Smooth muscle cell (in vitro differentiated cells): ENCODE data around the gene SLCO3A1. TPM values are rescaled to one million over a fixed set of nuclear protein-coding genes. Genes with fewer than 3 reads are reported as not detected.
"Not testable (repeated sequence)": the region's sequence is repeated elsewhere in the genome, so short reads cannot be mapped to it uniquely, and the experiment has no call there.

ENCODE experiments used
- DNase-seq: peaks from one replicate; lab custom pipeline; 2025; ENCODE audit not compliant: unreplicated experiment; lab: John Stamatoyannopoulos, UW
- H2AFZ ChIP-seq: fragments of 200-600 bp; sonication (generic); 2 replicates; pipeline ENCODE4 v1.6.0; 2016; ENCODE audit warnings: antibody characterized with exemption, low read depth, mild to moderate bottlenecking
- H3F3A ChIP-seq: fragments of 200-600 bp; sonication (generic); 2 replicates; pipeline ENCODE4 v1.6.0; 2017; ENCODE audit warnings: antibody characterized with exemption, low read depth
- H3K27ac ChIP-seq: fragments of 200-600 bp; sonication (generic); 2 replicates; pipeline ENCODE4 v1.5.1; 2016; ENCODE audit warnings: low read depth, mild to moderate bottlenecking
- H3K27me3 ChIP-seq: fragments of 200-600 bp; sonication (generic); 2 replicates; pipeline ENCODE4 v1.6.1; 2016; ENCODE audit warnings: low read depth, mild to moderate bottlenecking
- H3K36me3 ChIP-seq: fragments of 200-600 bp; sonication (generic); 2 replicates; pipeline ENCODE4 v1.5.1; 2016; ENCODE audit warnings: low read depth
- H3K4me1 ChIP-seq: fragments of 200-600 bp; sonication (generic); 2 replicates; pipeline ENCODE4 v1.5.1; 2016; ENCODE audit warnings: low read depth
- H3K4me2 ChIP-seq: fragments of 200-600 bp; sonication (generic); 2 replicates; pipeline ENCODE4 v1.6.0; 2016; ENCODE audit warnings: mild to moderate bottlenecking
- H3K4me3 ChIP-seq: fragments of 200-600 bp; sonication (generic); 2 replicates; pipeline ENCODE4 v1.5.1; 2016; ENCODE audit warnings: mild to moderate bottlenecking
- H3K79me2 ChIP-seq: fragments of 200-600 bp; sonication (generic); 2 replicates; pipeline ENCODE4 v1.6.0; 2016; ENCODE audit warnings: low read depth, mild to moderate bottlenecking
- H3K9ac ChIP-seq: fragments of 200-600 bp; sonication (generic); 2 replicates; pipeline ENCODE4 v1.6.0; 2016; ENCODE audit warnings: low read depth
- H3K9me3 ChIP-seq: fragments of 200-600 bp; sonication (generic); replicated peaks from 2 replicates; pipeline ENCODE4 v1.5.1; 2016; ENCODE audit warnings: low read depth
- H4K20me1 ChIP-seq: fragments of 200-600 bp; sonication (generic); 2 replicates; pipeline ENCODE4 v1.6.0; 2016; ENCODE audit warnings: low read depth
- CTCF ChIP-seq: fragments of 200-600 bp; sonication (generic); IDR thresholded peaks from 2 replicates; pipeline ENCODE4 v1.5.1; 2017; ENCODE audit warnings: borderline replicate concordance, mild to moderate bottlenecking, antibody characterized with exemption; ENCODE audit not compliant: insufficient read depth, poor library complexity, severe bottlenecking
- WGBS: methylation state at CpG from one replicate; pipeline ENCODE4 v1.1.7; 2016; ENCODE audit warnings: low lambda C conversion rate; 5-methylcytosine and 5-hydroxymethylcytosine counted together
- polyA plus RNA-seq: library from polyadenylated mRNA; unstranded; fragments of >200 nt; fragmentation: Nextera tagmentation; extraction: Ambion mirVana; gene quantifications from 2 replicates; pipeline ENCODE4 v1.2.1, GENCODE V29; 2016
- total RNA-seq: library from RNA; depleted of rRNA; stranded (reverse); fragments of >200 nt; gene quantifications from 2 replicates; pipeline ENCODE4 v1.2.3, GENCODE V29; 2014

SLCO3A1 gene
- total and polyA plus RNA-seq, 2 experiments from 2014 or later: 1.3 to 12.6 TPM

DNA sequence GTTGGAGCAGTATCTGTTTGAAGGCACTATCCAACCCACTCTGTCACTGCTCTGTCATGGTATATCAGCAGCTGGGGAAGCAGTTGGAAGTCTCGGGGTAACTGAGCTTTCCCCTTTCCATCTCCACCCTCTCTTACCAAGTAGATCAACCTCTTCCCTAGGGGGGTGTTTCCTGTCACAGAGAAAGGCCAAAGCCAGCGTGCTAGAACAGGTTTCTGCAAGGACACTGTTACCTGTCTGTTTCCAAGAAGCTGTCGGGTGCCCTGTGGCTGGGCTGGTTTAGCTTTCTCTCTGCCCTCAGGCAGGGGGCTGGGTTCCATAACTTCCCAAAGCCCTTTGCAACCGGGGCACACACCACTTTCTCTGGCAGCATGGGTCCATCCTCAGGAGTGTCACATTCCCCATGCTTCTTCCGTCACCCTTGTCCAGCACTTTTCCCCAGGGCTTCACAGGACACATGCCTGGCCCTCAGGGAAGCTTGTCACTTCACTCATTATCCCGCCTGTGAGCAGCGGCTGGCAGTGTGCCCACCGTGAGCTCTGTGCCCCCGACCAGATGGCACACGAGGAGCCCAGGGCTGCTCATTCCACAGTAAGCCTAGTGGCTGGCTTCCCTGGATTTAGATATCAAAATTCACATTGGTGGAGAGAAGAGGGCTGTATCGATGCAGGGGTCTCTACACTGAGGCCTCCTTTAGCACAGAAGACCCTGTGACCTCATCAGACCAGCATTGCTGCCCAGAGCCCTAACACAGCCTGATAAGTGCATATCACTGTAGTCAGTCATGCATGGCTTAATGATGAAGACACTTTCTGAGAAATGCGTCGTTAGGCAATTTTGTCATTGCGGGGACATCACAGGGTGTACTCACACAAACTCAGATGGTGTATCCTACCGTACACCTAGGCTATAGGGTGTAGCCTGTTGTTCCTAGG, 205.8 kb downstream of the SLCO3A1 start:
- Histone ChIP-seq H4K20me1 (no peaks in the 10 kb centered on the region), H3K4me2 (no peak overlapping the region), H3K79me2 (no peaks in the 10 kb centered on the region), H3K27ac (no peak overlapping the region), H3K4me1 (no peaks in the 10 kb centered on the region), H2AFZ (no peak overlapping the region), H3K9me3 (no peaks in the 10 kb centered on the region), H3K9ac (no peak overlapping the region), H3F3A (no peaks in the 10 kb centered on the region), H3K27me3 (peaks cover 15% of the 10 kb centered on the region), H3K4me3 (no peak overlapping the region), H3K36me3 (no peaks in the 10 kb centered on the region)
- TF ChIP-seq CTCF: no peak
- no peak for DNase-seq
- WGBS: 84% methylated on average over 15 of the region's 15 CpGs

GRCh38 chr15:92059971-92060311, 206.4 kb downstream of the SLCO3A1 start:
- H3K27ac ChIP-seq, DNase-seq, H3K36me3 ChIP-seq, H4K20me1 ChIP-seq, H3F3A ChIP-seq, H3K9me3 ChIP-seq, H3K9ac ChIP-seq, H3K4me1 ChIP-seq, H3K4me2 ChIP-seq, H3K4me3 ChIP-seq, H2AFZ ChIP-seq, H3K79me2 ChIP-seq: not testable (repeated sequence)
- H3K27me3 ChIP-seq: peaks cover 15% of the 10 kb centered on the region
- 72% methylated on average over 3 of the region's 3 CpGs for WGBS

- WGBS: 90% methylated on average over 7 of the region's 7 CpGs
Measured at GRCh38 chr15:92061511-92062195, 208.1 kb downstream of the SLCO3A1 start.

More at GRCh38 chr15:92061511-92062195, 208.1 kb downstream of the SLCO3A1 start:
- Histone ChIP-seq H3K27ac (no peak overlapping the region), H2AFZ (no peak overlapping the region), H3K9me3 (no peaks in the 10 kb centered on the region), H3K4me3 (no peak overlapping the region), H3F3A (no peaks in the 10 kb centered on the region), H3K36me3 (no peaks in the 10 kb centered on the region), H3K4me1 (no peaks in the 10 kb centered on the region), H3K9ac (no peak overlapping the region), H4K20me1 (no peaks in the 10 kb centered on the region), H3K79me2 (no peaks in the 10 kb centered on the region), H3K27me3 (peaks cover 8% of the 10 kb centered on the region), H3K4me2 (no peak overlapping the region)
- no peak for TF ChIP-seq CTCF
- DNase-seq: no peak
